Mucosa of descending colon (tissue), 3 donors: ENCODE data around the gene MT1A. TPM values are rescaled to one million over a fixed set of nuclear protein-coding genes. Genes with fewer than 3 reads are reported as not detected.

Experiments
- ATAC-seq: fragments of 200-7000 bp; cut with Tn5 transposase; one replicate; pipeline ENCODE4 v1.9.1; 2020; ENCODE audit warnings: mild to moderate bottlenecking, moderate library complexity
- DNase-seq, 3 donors: peaks; one replicate each; pipeline ENCODE4 v3.0.0-alpha.2; 2020
- H3K36me3 ChIP-seq: fragments of 200-600 bp; one replicate; pipeline ENCODE4 v1.8.0; 2021; ENCODE audit warnings: low read depth, mild to moderate bottlenecking
- H3K4me1 ChIP-seq: fragments of 200-600 bp; one replicate; pipeline ENCODE4 v1.8.0; 2021; ENCODE audit warnings: low read depth, mild to moderate bottlenecking
- H3K4me3 ChIP-seq: fragments of 200-600 bp; one replicate; pipeline ENCODE4 v1.8.0; 2021; ENCODE audit warnings: mild to moderate bottlenecking
- H3K9me3 ChIP-seq: fragments of 200-600 bp; one replicate; pipeline ENCODE4 v1.8.0; 2021; ENCODE audit warnings: mild to moderate bottlenecking
- CTCF ChIP-seq: fragments of 200-600 bp; IDR thresholded peaks from one replicate; pipeline ENCODE4 v1.8.0; 2022; ENCODE audit warnings: antibody characterized with exemption, mild to moderate bottlenecking
- intact Hi-C, 2 donors: fragments of 100-400 bp; cut with DNase I in 1 of 2; cut with micrococcal nuclease in 1 of 2; formaldehyde crosslinking; loops; one replicate each; pipeline versions ENCODE4 v1.11.0 to v1.11.1; 2022; cut with DNase I, micrococcal nuclease
- long read RNA-seq, 2 donors: library from polyadenylated mRNA; unstranded; transcript quantifications; one replicate each; pipeline ENCODE4 v2.0.0, GENCODE V29; 2019 to 2021
- total RNA-seq, 3 donors: library from RNA; stranded (reverse); fragmentation: NEBNext Ultra II Directional in 2 of 3; extraction: Animal tissue kit (Norgen Biotek cat#: 25700) in 2 of 3; gene quantifications; one replicate each; pipeline versions ENCODE4 v1.2.1 to v1.2.4, GENCODE V29; 2021 to 2023
- donor health status: DM: no; HTN: no; CAD: no; lungs with moderate emphysema.
- donor health status: DM: no; HTN: no; CAD: no.
- donor health status: DM: no; HTN: yes; CAD: no.

MT1A gene
- total RNA-seq = 1 to 10 TPM; 4.5 to 9.7 (median 8.9) TPM
- long read RNA-seq, donor 1, partial matches to known transcripts = 0 of 1 reads
- long read RNA-seq, donor 1, other reads (novel, unspliced or antisense) = 0 of 1 reads
- long read RNA-seq, donor 2, partial matches to known transcripts = 0 of 4 reads
- long read RNA-seq, donor 2, other reads (novel, unspliced or antisense) = 0 of 4 reads

GRCh38 chr16:56637814-56638750 lies at the start of gene MT1A:
TSS of gene MT1A (plus strand) at chr16:56638666. CDS start at chr16:56638739, 73 bp downstream.
- intact Hi-C loops = no loop called here
- Histone ChIP-seq H3K36me3 (no peaks in the 10 kb centered on the region), H3K9me3 (no peaks in the 10 kb centered on the region), H3K4me3 (no peak within 1 kb of the TSS), H3K4me1 (peaks cover 18% of the 10 kb centered on the region)
- no peak for TF ChIP-seq CTCF
- peak; percentile 87 to 89 (median 89) for DNase-seq
- ATAC-seq = peak; percentile 88

- Histone ChIP-seq H3K36me3 (no peaks in the 10 kb centered on the region), H3K4me1 (peaks cover 7% of the 10 kb centered on the region), H3K4me3 (no peak overlapping the region), H3K9me3 (no peaks in the 10 kb centered on the region)
- intact Hi-C loops = no loop called here
- no peak for TF ChIP-seq CTCF
- ATAC-seq (no peak), DNase-seq (no peak)
Measured at GRCh38 chr16:56588781-56589140, 49.7 kb upstream of the MT1A start.

- no peak within 1 kb of the TSS for H3K4me3 ChIP-seq
- no peaks in the 10 kb centered on the region for H3K36me3 ChIP-seq
- no peaks in the 10 kb centered on the region for H3K9me3 ChIP-seq
- ATAC-seq = peak; percentile 86
- peak; percentile 58 to 64 (median 59) for DNase-seq
- H3K4me1 ChIP-seq = peaks cover 7% of the 10 kb centered on the region
- TF ChIP-seq CTCF = no peak
- intact Hi-C loops = no loop called here
Measured at GRCh38 chr16:56589141-56590039, 49.1 kb upstream of the MT1A start, which contains the start of gene MT3. TSS of gene MT3 (plus strand) at chr16:56589528. CDS start at chr16:56589591, 63 bp downstream.

- no peak for ATAC-seq
- H3K4me1 ChIP-seq = peaks cover 7% of the 10 kb centered on the region
- DNase-seq = no peak
- TF ChIP-seq CTCF = no peak
- intact Hi-C loops = no loop called here
- H3K9me3 ChIP-seq = no peaks in the 10 kb centered on the region
- no peaks in the 10 kb centered on the region for H3K36me3 ChIP-seq
- no peak overlapping the region for H3K4me3 ChIP-seq
Measured at GRCh38 chr16:56591377-56592060, 46.9 kb upstream of the MT1A start.
